ENCODE measurements around the gene LRCH3.

LRCH3 gene

DNA sequence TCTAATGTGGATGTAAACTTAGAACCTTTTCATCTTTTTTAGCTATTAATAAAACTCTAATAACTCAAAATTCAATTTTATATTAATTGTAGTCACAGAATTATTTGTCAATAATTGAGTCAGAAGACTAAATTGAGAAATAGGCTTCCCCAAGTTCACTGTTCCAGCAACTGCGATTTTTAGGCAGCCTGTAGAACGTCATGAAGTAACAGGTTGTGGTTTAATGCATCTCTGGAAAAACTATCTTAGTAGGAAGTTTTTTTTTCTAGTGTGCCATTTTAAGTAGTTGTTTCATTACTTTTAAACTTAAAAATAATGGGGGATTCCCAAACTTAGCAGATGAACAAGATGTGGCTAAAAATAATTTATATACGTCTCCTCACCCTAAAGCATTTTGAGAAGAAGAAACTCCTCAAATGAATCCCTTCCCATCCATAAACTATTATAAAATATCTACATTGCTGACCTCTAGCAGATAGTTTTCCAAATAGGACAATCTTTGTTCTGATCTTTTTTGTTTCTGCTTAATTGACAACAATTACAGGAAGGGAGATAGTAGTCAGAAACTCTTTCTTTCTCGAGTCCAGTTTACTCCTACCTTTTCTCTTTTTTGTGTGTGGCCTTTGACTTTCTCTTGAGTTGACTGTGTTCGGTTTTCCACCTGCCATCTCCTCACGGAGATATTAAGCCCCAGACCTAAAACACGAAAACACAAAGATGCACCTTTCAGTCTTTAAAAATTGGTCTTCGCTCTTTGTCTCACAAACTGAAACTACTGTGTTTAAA, 43.1 kb downstream of the LRCH3 start:
- DNase-seq (ENCODE audit: low spot score) = no peak

DNA sequence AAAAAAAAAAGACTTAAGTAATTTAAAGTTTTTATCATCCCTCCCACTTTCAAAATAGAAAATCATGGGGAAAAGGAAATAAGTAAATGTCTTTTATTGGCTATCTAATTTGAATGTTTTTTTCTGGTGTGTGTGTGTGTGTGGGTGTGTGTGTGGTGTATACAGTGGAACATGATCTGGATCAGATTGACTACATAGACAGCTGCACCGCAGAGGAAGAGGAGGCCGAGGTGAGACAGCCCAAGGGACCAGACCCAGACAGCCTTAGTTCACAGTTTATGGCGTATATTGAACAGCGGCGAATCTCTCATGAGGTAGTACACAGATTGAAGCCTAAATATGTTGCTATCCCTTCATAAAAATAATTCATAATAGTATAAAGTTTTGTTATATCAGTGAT, 44.5 kb downstream of the LRCH3 start:
- no peak for DNase-seq (ENCODE audit: low spot score)

DNA sequence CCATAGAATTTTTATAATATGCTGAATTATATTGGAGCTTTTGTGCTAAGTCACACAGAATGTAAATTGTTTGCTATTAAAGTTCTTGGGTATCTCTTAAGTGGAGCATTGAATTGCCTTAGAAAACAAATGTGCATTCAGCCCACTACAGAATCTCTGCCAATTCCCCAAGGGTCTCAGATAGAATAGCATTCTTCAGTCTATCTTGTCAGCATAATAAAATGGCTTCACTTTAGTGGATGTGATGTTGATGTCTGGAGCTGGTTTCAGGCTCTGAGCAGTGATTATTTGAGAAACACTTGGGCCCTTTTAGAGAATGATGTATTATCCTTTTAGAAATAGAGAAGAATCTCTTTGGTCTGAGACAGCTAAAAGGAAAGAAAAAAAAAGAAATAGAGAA, 45.2 kb downstream of the LRCH3 start:
- DNase-seq (ENCODE audit: low spot score) = no peak

DNA sequence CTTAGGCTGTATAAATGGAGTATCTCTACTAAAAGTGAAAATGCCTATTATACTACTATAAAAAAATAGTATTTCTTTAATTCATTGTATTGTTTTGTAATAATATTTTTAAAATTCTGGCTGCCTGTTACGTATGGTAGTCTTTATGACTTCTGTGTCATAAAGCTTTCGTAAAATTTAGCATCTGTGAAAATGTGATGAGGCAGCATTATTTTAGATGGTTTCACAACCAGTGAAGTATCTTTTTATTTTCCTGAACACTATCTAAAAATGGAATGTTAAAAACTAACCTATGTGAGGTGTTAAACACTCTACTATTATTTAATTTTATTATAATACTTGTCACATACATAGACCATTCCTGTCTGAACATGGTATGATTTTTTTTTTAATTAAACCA, 46.2 kb downstream of the LRCH3 start:
- no peak for DNase-seq (ENCODE audit: low spot score)

DNA sequence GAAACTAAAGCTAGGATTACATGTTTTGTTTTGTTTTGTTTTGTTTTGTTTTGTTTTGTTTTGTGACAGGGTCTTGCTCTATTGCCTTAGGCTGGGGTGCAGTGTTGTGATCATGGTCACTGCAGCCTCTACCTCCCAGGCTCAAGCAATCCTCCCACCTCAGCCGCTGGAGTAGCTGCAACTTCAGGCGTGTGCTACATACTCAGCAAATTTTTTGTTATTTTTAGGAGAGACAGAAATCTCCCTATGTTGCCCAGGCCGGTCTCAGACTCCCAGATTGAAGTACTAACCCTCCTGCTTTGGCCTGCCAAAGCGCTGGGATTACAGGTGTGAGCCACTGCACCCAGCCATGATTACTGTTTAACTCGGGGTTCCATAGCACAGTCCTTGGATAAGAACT, 50.7 kb downstream of the LRCH3 start:
- no peak for DNase-seq (ENCODE audit: low spot score)

DNA sequence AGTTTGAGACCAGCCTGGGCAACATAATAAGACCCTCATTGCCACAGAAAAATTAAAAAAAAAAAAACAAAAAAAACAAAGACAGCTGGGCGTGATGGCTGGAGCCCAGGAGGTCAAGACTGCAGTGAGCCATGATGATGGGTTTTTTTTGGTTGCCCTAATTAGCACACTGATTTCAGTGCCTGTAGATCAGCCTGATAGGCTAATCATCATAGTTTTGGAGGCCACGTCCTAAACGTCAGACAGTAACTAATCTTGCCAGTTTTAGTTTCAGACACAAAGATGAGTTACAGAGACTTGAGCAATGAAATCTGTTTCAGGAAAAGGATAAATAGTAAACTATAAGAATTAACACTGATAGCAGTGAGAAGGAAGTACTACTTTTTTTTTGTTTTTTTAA, 55.4 kb downstream of the LRCH3 start:
- no peak for DNase-seq (ENCODE audit: low spot score)

DNA sequence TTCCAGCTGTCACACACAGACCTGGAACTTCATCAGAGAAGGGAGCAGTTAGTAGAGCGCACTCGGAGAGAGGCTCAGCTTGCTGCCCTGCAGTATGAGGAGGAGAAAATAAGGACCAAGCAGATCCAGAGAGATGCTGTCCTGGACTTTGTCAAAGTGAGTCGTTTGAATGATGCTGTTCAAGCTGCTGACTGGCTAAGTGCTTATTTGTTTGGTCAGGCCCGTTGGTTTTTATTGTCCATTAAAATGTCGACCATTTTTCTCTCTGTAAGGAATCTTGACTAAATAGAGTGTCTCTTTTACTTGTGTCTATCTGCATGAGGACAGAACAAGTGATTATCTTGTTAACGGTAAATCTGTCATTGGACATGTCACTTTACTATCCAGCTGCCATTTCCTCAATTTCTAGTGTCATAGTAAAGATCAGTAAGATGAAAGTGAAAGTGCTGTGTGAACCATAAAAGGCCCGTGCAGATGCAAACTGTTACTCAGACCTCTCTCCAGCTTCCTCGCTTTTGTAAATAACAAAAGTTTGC, 56.9 kb downstream of the LRCH3 start:
- peak; percentile 13 for DNase-seq (ENCODE audit: low spot score)

DNA sequence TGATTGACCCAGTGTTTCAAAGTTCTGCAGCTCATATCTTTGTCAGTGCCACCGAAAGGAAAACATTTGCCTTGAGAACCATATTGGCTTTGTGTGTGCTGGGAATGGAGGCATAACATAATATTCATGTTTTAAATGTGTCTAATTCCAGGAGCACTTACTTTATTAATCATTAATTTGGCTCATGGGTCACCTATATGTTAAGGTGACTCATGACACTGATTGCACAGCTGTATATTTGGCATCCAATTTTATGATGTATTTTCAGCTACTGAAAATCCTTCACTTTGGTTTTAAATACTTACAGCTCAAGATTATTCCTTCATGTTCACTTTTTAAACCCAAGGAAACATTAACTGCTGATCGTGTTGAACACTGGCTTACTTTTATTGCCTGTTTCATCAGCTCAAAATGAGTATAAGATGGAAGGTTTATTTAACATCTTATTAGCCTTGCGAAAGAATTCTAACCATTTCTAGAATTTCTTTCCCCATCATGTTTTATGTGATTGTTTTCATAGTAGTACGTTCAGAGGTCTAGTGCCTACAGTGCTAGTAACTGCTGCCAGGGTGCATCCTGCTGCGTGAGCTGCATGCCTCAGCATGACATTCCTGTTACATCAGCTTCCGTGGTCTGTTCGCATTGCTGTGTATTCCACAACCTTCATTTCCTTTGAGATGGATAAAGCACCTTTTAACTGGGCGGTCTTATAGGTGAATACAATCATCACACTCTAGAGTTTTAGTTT, 63.7 kb downstream of the LRCH3 start:
- no peak for DNase-seq (ENCODE audit: low spot score)

DNA sequence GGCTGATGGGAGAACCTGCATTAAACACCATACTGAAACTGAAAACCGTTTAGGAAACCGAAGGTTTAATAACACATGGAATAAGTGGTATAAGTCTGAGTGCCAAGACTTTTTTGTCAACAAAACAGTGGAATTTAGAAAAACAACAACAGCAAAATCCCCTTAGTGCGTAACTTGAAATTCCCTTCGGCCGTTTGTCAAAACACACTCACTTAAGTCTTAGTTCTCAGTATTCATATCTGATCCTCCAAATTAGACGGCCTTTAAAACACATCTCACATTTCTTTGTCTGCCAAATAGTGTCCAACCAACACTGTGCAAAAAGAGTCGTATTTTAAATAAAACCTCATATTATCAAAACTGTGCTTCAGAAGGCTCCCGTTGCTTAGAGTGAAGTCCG, 64.5 kb downstream of the LRCH3 start:
- no peak for DNase-seq (ENCODE audit: low spot score)

DNA sequence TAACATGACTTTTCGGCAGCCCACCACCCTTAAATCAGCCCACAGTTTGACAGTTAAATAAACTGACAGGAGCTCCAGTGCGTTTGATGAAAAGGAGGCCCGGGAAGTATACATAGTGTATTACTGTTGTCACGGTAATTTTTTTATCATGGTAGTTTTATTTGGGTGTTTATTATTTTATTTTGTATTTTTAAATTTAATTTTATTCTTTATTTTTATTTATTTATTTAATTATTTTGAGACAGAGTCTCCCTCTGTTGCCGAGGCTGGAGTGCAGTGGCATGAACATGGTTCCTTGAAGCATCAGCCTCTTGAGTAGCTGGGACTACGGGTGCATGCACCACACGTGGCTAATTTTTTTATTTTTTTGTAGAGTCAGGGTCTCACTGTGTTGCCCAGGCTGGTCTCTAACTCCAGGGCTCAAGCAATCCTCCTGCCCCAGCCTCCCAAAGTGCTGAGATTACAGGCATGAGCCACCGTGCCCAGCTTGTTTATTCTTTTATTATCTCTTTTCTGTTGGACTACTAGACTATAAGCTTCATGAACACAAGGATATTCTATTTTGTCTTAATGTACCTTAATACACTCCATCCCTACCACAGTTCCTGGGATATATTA, 65.3 kb downstream of the LRCH3 start:
- DNase-seq (ENCODE audit: low spot score) = no peak

DNA sequence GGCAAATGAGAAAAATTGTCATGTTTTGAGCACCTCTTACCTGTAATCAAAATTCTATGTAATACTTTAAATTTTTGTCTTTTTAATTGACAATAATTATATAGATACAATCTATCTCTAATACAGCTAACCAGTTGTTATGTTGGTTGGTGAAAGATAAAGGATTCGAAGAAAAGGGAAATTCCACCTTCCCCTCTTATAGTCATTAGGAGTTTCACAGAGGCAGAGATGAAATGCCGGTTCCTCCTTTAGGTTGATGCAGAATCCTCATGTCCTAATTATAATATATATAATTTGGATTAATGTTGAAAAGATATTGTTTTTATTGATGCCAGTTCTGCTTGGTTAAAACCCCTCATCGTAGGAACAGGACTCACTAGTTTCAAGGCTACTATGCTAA, 67.1 kb downstream of the LRCH3 start:
- no peak for DNase-seq (ENCODE audit: low spot score)

DNA sequence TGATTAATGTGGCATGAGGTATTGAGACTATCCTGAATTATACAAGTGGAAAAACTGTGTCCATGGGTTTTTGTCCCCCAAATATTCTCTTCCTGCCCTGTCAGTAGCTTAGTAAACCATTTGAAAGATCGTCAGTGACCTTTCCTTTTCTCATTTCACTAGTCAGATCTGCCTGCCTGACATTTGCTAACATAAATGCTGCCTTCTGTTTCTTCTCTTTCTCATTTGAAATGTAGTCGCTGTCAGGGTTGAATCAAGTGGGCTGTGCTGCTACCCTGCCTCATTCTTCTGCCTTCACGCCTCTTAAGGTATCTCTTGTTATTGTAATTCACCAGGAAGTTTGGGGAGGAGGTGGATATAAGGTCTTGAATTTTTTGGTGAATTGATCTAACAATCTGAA, 67.5 kb downstream of the LRCH3 start:
- no peak for DNase-seq (ENCODE audit: low spot score)

DNA sequence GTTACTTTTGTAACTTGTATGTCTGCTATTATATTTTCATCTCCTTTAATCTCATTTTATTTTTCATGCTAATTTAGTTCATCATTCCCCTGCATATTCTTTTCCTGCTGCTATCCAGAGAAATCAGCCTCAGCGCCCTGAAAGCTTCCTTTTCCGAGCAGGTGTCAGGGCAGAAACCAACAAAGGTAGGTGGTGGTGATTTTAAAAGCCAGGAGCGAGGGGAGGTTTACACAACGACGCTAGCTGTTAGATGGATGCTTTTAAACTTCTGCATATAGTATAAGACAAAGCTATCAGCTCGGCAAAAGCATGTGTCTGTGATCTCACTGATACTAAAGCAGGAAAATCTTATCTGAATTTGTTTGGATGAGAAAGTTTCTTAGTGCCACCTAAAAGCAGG, 75.0 kb downstream of the LRCH3 start:
- no peak for DNase-seq (ENCODE audit: low spot score)

DNA sequence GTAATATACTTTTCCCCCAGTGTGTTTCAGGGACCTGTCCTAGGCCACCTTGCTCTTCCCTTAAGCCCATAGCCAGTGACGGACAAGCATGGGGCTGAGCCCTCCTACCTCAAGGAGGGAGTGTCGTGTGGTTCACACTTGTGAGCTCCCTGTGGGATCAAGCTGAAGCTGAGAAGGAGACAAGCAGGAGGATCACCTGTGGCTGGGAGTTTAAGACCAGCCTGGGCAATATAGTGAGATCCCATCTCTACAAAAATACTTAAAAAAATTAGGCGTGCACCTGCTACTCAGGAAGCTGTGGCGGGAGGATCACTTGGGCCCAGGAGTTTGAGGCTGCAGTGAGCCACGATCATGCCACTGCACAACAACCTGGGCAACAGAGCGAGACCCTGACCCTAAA, 82.3 kb downstream of the LRCH3 start:
- DNase-seq (ENCODE audit: low spot score) = no peak

DNA sequence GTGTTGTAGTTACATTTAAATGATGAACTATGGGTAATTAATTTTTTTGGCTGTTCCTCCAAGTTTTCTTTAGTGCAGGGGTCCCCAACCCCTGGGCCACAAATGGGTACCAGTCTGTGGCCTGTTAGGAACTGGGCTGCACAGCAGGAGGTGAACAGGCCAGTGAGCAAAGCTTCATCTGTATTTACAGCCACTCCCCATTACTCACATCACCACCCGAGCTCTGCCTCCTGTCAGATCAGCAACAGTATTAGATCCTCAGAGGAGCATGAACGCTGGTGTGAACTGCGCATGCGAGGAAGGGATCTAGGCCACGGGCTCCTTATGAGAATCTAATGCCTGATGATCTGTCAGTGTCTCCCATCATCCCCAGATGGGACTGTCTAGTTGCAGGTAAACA, 83.0 kb downstream of the LRCH3 start:
- no peak for DNase-seq (ENCODE audit: low spot score)

DNA sequence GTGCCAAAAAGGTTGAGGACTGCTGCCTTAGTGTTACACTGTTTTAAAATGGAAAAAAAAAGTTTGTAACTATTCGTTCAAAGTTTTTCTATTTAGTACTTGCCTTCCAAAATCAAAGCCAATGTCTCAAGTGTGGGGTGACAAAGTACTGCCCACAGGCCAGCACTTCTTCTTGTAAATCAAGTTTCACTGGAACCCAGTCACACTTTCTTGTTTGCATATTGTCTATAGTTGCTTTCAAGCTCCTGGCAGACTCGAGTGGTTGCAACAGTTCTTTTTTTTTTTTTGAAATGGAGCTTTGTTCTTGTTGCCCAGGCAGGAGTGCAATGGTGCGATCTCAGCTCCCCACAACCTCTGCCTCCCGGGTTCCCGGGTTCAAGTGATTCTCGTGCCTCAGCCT, 83.6 kb downstream of the LRCH3 start:
- DNase-seq (ENCODE audit: low spot score) = no peak

DNA sequence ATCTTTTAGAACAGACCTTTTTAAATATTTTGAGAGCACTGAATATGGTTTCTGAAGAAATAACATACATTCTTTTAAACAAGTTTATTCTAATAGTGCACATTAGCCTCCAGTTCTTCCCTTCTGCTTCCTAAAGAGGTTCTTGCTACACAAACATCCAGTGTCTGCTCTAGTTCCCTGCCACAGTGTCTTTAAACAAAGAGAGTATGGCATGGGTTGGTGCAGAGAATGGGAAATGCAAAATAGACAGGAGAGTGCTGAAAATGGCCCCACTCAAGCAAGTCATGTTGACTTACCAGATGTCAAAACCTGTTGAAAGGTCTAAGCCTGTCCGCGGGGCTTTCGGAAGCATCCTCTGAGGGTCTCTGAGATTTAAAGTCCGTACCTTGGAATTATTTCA, 86.8 kb downstream of the LRCH3 start:
- no peak for DNase-seq (ENCODE audit: low spot score)

DNA sequence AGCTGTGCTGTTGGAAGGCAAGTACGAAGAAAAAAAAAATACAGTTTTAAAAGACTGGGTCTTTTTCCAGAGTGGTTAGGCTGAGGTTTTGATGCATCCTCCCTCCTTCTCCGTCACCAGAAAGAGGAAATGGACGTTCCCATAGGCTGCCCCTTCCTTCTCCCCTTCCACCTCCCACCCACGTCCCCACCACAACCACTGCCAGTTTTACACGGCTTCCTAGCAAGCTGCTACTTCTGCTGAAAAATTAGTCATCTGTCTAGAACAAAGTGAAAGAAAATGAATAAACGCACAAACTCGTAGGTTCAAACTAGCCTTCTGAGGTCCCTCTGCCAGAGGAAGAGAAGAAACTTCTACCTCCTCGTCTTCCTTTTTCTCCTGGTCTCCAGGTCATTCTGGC, 87.4 kb downstream of the LRCH3 start:
- peak; percentile 26 for DNase-seq (ENCODE audit: low spot score)

DNA sequence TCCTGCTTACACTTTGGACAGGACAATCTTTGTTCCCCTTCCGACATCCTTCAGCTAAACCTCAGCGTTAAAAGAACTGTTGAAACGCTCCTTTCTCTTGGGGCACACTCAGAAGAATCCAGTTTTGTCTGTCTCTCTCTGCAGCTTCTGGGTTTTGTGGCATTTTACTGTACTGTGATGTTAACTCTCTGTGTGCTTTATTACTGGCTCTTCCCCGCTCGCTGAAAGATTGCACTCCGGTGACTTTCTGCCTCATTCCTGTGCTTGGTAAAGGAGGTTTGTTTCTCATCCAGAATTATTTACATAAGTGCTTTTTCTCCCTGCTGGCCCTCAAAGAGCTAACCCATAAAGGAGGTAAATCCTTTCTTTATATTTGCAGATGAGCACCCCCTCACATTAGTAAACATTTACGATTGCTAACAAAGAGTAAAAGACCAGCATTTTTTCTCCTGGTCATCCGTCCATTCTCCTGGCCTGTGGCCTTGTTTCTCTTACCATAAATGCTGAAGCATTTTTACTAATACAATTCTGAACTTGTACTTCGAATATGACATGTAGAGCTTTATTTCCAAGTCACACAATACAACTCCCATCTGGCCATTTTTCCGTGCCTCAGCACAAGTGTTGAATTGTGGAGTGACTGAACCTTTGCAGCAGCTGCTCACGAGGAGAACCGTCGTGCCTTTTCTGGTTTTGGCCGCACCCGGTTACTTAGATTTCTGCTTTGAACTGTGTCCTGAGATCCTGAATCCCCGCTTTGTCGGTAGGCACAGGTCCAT, 89.6 kb downstream of the LRCH3 start:
- peak; percentile 40 for DNase-seq (ENCODE audit: low spot score)

DNA sequence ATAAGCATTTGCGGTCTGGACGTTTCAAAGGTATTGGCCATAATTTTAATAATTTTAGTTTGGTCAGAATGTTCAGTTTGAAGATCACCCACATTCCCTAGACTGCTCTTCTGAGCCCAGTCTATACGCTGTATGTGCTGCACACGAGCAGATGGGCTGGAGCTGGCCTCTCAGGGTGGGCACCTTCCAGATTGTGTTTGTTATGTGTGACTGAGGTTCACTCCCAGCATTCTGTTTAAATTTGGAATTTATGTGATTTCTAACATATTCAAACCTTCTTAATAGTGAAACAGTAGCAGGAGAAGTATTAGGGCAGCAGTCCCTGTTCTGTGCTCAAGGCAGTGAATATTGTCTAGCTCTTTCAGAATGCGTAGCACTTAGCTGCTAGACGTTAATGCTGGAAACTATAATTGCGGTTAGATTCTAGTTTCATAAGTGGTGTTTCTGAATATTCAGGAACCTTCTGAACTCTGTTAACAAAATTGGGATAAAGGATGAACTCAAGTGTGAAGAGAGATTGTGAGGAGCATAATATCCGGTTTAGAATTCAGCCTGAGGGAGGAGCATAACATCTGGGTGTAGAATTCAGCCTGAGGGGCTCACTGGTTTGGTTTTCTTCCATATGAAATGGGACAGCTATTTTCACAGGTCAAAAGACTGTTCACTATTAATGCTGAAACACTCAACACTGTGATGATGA, 90.4 kb downstream of the LRCH3 start:
- DNase-seq (ENCODE audit: low spot score) = no peak

DNA sequence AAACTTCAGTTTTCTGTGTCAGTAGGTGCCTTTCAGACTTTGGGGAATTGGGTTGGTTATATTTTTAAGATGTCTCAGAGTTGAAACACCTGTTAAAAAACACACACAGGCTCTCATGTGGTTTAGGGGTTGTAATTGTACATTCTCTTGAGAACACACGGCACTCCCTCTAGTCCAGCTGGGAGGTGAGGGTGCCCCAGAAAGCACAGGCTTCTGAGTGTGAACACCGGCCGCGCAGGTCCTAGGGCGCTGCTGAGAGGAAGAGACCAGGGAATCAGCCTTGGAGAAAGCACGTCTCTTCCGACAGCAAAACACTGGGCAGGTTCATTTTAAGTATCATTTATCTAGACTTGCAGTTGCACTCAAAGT, 90.9 kb downstream of the LRCH3 start:
- DNase-seq (ENCODE audit: low spot score) = no peak

DNA sequence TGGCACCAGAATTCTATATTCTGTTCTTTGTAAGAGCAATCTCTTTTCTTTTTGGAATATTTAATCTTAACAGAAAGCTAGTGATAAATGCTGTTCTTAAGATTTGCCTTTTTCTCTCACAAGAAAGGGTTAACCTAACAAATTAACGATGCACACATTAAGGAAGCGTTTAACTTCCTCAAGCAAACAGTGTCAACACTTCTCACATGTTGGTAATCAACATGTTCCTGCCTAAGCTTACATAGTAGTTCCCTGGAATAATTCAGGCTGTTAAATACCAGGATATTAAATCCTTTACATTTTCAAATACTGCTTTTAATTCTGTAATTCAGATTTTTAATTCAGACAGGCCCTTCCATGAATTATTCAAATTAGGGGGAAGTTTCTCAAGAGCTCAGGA, 91.5 kb downstream of the LRCH3 start:
- no peak for DNase-seq (ENCODE audit: low spot score)

All from Ammon's horn (tissue), 1 donor.